WTC11 (cell line): ENCODE results near the gene TARBP1. TPM values are rescaled to one million over a fixed set of nuclear protein-coding genes. Genes with fewer than 3 reads are reported as not detected.
A peak's percentile ranks its signal among the peaks of the same experiment; 100 is the strongest.

Source experiments
- AFF4 ChIP-seq: sonication (generic); formaldehyde crosslinking; IDR thresholded peaks from 2 replicates; pipeline ENCODE4 v1.8.1; 2023; ENCODE audit warnings: mild to moderate bottlenecking, missing genetic modification reagents, borderline replicate concordance
- CREB1 ChIP-seq: sonication (generic); formaldehyde crosslinking; IDR thresholded peaks from 2 replicates; pipeline ENCODE4 v1.8.0; 2023; ENCODE audit warnings: mild to moderate bottlenecking, missing genetic modification reagents
- CTCF ChIP-seq: fragments of 200-600 bp; IDR thresholded peaks from 2 replicates; pipeline ENCODE4 v1.8.0; 2022; ENCODE audit warnings: antibody characterized with exemption
- ELF4 ChIP-seq: sonication (generic); formaldehyde crosslinking; IDR thresholded peaks from 2 replicates; pipeline ENCODE4 v1.8.1; 2022; ENCODE audit warnings: low read depth, mild to moderate bottlenecking, moderate library complexity, missing genetic modification reagents
- EMX1 ChIP-seq: fragments of 250-450 bp; sonication (Bioruptor Pico); IDR thresholded peaks from 2 replicates; pipeline ENCODE4 v1.8.0; 2021; ENCODE audit warnings: mild to moderate bottlenecking
- GABPB1 ChIP-seq: sonication (generic); formaldehyde crosslinking; IDR thresholded peaks from 2 replicates; pipeline ENCODE4 v1.8.1; 2023; ENCODE audit warnings: mild to moderate bottlenecking, missing genetic modification reagents
- GRHL2 ChIP-seq: fragments of 250-450 bp; sonication (Bioruptor Pico); IDR thresholded peaks from 2 replicates; pipeline ENCODE4 v1.8.0; 2022; ENCODE audit warnings: mild to moderate bottlenecking, moderate library complexity; ENCODE audit not compliant: insufficient replicate concordance, severe bottlenecking
- JAZF1 ChIP-seq: fragments of 250-450 bp; sonication (Bioruptor Pico); IDR thresholded peaks from 2 replicates; pipeline ENCODE4 v1.9.0; 2021; ENCODE audit warnings: moderate library complexity, mild to moderate bottlenecking, inconsistent platforms
- MXD4 ChIP-seq: fragments of 250-450 bp; sonication (Bioruptor Pico); IDR thresholded peaks from 2 replicates; pipeline ENCODE4 v1.8.0; 2021; ENCODE audit warnings: mild to moderate bottlenecking, moderate library complexity, borderline replicate concordance
- NFE2L1 ChIP-seq: sonication (generic); formaldehyde crosslinking; IDR thresholded peaks from 2 replicates; pipeline ENCODE4 v1.8.1; 2023; ENCODE audit warnings: missing genetic modification reagents
- NR1H2 ChIP-seq: sonication (generic); formaldehyde crosslinking; IDR thresholded peaks from 2 replicates; pipeline ENCODE4 v1.9.0; 2021; ENCODE audit warnings: mild to moderate bottlenecking, moderate library complexity, missing genetic modification reagents
- PREB ChIP-seq: sonication (generic); formaldehyde crosslinking; IDR thresholded peaks from 2 replicates; pipeline ENCODE4 v1.8.1; 2022; ENCODE audit warnings: mild to moderate bottlenecking, missing genetic modification reagents, moderate library complexity, borderline replicate concordance
- SMAD3 ChIP-seq: sonication (generic); formaldehyde crosslinking; IDR thresholded peaks from 2 replicates; pipeline ENCODE4 v1.8.0; 2022; ENCODE audit warnings: missing genetic modification reagents, mild to moderate bottlenecking, borderline replicate concordance
- SMAD4 ChIP-seq: sonication (generic); formaldehyde crosslinking; IDR thresholded peaks from 2 replicates; pipeline ENCODE4 v1.8.0; 2022; ENCODE audit warnings: mild to moderate bottlenecking, missing genetic modification reagents
- SOX15 ChIP-seq: fragments of 250-450 bp; sonication (Bioruptor Pico); IDR thresholded peaks from 2 replicates; pipeline ENCODE4 v1.9.0; 2021; ENCODE audit warnings: mild to moderate bottlenecking
- SP1 ChIP-seq: sonication (generic); formaldehyde crosslinking; conservative IDR thresholded peaks from 2 replicates; pipeline ENCODE4 v1.8.1; 2022; ENCODE audit warnings: missing genetic modification reagents
- STAT6 ChIP-seq: sonication (generic); formaldehyde crosslinking; conservative IDR thresholded peaks from 2 replicates; pipeline ENCODE4 v1.8.1; 2023; ENCODE audit warnings: mild to moderate bottlenecking, low read depth, missing genetic modification reagents, moderate library complexity
- TCF7 ChIP-seq: sonication (generic); formaldehyde crosslinking; IDR thresholded peaks from 2 replicates; pipeline ENCODE4 v1.8.0; 2022; ENCODE audit warnings: mild to moderate bottlenecking, low read depth, missing genetic modification reagents, moderate library complexity
- TEAD1 ChIP-seq: sonication (generic); formaldehyde crosslinking; IDR thresholded peaks from 2 replicates; pipeline ENCODE4 v1.8.0; 2022; ENCODE audit warnings: mild to moderate bottlenecking, missing genetic modification reagents
- TP53 ChIP-seq: sonication (generic); formaldehyde crosslinking; IDR thresholded peaks from 2 replicates; pipeline ENCODE4 v1.8.1; 2023; ENCODE audit warnings: mild to moderate bottlenecking, missing genetic modification reagents
- ZBTB21 ChIP-seq: sonication (generic); formaldehyde crosslinking; IDR thresholded peaks from 2 replicates; pipeline ENCODE4 v1.8.1; 2023; ENCODE audit warnings: mild to moderate bottlenecking, missing genetic modification reagents, borderline replicate concordance
- ZNF121 ChIP-seq: sonication (generic); formaldehyde crosslinking; IDR thresholded peaks from 2 replicates; pipeline ENCODE4 v1.8.0; 2023; ENCODE audit warnings: missing genetic modification reagents
- total RNA-seq: library from RNA; stranded (reverse); gene quantifications from 3 replicates; pipeline ENCODE4 v1.2.3, GENCODE V29; 2021
- TF ChIP-seq, protein P1 (sequence below): sonication (generic); formaldehyde crosslinking; IDR thresholded peaks from 2 replicates; pipeline ENCODE4 v1.8.0; 2023; ENCODE audit warnings: mild to moderate bottlenecking, missing genetic modification reagents
- TF ChIP-seq, protein P2 (sequence below): sonication (generic); formaldehyde crosslinking; IDR thresholded peaks from 2 replicates; pipeline ENCODE4 v1.8.1; 2023; ENCODE audit warnings: mild to moderate bottlenecking, missing genetic modification reagents, moderate library complexity
- TF ChIP-seq, protein P3 (sequence below): sonication (generic); formaldehyde crosslinking; IDR thresholded peaks from 2 replicates; pipeline ENCODE4 v1.8.0; 2023; ENCODE audit warnings: missing genetic modification reagents

TARBP1 gene
- total RNA-seq, 1 experiment from 2014 or later = 24.0 TPM

- no peak for TF ChIP-seq STAT6 (CRISPR knock-in tag)
- TF ChIP-seq TCF7 (CRISPR knock-in tag) = no peak
- TF ChIP-seq, protein P1, sequence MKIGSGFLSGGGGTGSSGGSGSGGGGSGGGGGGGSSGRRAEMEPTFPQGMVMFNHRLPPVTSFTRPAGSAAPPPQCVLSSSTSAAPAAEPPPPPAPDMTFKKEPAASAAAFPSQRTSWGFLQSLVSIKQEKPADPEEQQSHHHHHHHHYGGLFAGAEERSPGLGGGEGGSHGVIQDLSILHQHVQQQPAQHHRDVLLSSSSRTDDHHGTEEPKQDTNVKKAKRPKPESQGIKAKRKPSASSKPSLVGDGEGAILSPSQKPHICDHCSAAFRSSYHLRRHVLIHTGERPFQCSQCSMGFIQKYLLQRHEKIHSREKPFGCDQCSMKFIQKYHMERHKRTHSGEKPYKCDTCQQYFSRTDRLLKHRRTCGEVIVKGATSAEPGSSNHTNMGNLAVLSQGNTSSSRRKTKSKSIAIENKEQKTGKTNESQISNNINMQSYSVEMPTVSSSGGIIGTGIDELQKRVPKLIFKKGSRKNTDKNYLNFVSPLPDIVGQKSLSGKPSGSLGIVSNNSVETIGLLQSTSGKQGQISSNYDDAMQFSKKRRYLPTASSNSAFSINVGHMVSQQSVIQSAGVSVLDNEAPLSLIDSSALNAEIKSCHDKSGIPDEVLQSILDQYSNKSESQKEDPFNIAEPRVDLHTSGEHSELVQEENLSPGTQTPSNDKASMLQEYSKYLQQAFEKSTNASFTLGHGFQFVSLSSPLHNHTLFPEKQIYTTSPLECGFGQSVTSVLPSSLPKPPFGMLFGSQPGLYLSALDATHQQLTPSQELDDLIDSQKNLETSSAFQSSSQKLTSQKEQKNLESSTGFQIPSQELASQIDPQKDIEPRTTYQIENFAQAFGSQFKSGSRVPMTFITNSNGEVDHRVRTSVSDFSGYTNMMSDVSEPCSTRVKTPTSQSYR (CRISPR knock-in tag) = no peak
- no peak for TF ChIP-seq NR1H2 (CRISPR knock-in tag)
- no peak for TF ChIP-seq ZBTB21 (CRISPR knock-in tag)
- peak; percentile 62; the same call in 1 of the 2 replicates for TF ChIP-seq SP1 (CRISPR knock-in tag)
- no peak; the same call in 1 of the 2 replicates for TF ChIP-seq CREB1 (CRISPR knock-in tag)
- peak; percentile 13; the same call in 1 of the 2 replicates for TF ChIP-seq TEAD1 (CRISPR knock-in tag)
- TF ChIP-seq, protein P2, sequence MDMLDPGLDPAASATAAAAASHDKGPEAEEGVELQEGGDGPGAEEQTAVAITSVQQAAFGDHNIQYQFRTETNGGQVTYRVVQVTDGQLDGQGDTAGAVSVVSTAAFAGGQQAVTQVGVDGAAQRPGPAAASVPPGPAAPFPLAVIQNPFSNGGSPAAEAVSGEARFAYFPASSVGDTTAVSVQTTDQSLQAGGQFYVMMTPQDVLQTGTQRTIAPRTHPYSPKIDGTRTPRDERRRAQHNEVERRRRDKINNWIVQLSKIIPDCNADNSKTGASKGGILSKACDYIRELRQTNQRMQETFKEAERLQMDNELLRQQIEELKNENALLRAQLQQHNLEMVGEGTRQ (CRISPR knock-in tag) = no peak; the same call in 1 of the 2 replicates
- TF ChIP-seq ZNF121 (CRISPR knock-in tag) = peak; percentile 93
- TF ChIP-seq GRHL2 (CRISPR knock-in tag) = no peak
- TF ChIP-seq SOX15 (CRISPR knock-in tag) = no peak
- TF ChIP-seq PREB (CRISPR knock-in tag) = no peak
- no peak for TF ChIP-seq TP53
- no peak for TF ChIP-seq SMAD4 (CRISPR knock-in tag)
- TF ChIP-seq JAZF1 (CRISPR knock-in tag) = no peak
- no peak for TF ChIP-seq MXD4
- no peak for TF ChIP-seq EMX1 (CRISPR knock-in tag)
- peak; percentile 64; the same call in 1 of the 2 replicates for TF ChIP-seq GABPB1 (CRISPR knock-in tag)
- peak; percentile 6; the same call in 1 of the 2 replicates for TF ChIP-seq NFE2L1 (CRISPR knock-in tag)
- TF ChIP-seq CTCF = no peak
- no peak for TF ChIP-seq SMAD3 (CRISPR knock-in tag)
- TF ChIP-seq, protein P3, sequence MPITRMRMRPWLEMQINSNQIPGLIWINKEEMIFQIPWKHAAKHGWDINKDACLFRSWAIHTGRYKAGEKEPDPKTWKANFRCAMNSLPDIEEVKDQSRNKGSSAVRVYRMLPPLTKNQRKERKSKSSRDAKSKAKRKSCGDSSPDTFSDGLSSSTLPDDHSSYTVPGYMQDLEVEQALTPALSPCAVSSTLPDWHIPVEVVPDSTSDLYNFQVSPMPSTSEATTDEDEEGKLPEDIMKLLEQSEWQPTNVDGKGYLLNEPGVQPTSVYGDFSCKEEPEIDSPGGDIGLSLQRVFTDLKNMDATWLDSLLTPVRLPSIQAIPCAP (CRISPR knock-in tag) = no peak
- no peak for TF ChIP-seq AFF4 (CRISPR knock-in tag)
- no peak for TF ChIP-seq ELF4
These were observed 105.7 kb downstream of the TARBP1 start, which contains the start of gene COA6 (continued) for GRCh38 chr1:234373064-234373958.
